SK-N-SH (cell line): ENCODE results near the gene MARCHF3. TPM values are rescaled to one million over a fixed set of nuclear protein-coding genes. Genes with fewer than 3 reads are reported as not detected.

Experiments used
- CTCF ChIA-PET: fragments of 300-600, 350-600 bp; formaldehyde crosslinking; extraction: SDS; loops from one replicate; lab custom pipeline; 2021; lab: Yijun Ruan, JAX
- POLR2A ChIA-PET: fragments of 350-600 bp; sonication (Branson Sonifier 250); formaldehyde crosslinking; extraction: SDS; loops from one replicate; lab custom pipeline; 2020; ENCODE audit warnings: antibody characterized with exemption, inconsistent platforms; lab: Yijun Ruan, JAX
- DNase-seq: peaks from one replicate; pipeline ENCODE4 v3.0.0; 2012
- H2AFZ ChIP-seq: fragments of 200-600 bp; sonication (generic); 2 replicates; pipeline ENCODE4 v1.8.1; 2016; ENCODE audit warnings: antibody characterized with exemption, mild to moderate bottlenecking, low read depth
- H3F3A ChIP-seq: fragments of 200-600 bp; sonication (generic); replicated peaks from 2 replicates; pipeline ENCODE3; 2016; ENCODE audit warnings: antibody characterized with exemption, mild to moderate bottlenecking; ENCODE audit not compliant: insufficient read depth
- H3K27ac ChIP-seq, 2 experiments: fragments of 200-500 bp in 1 of 2; fragments of 200-600 bp in 1 of 2; sonication (Bioruptor generic) in 1 of 2; sonication (generic), shearing (Covaris generic) in 1 of 2; 2 replicates each; pipeline versions ENCODE4 v1.5.1 to v1.6.1; 2014 to 2016; ENCODE audit warnings: low read depth in 2 of 2, inconsistent platforms in 1 of 2, low read length in 1 of 2, mild to moderate bottlenecking in 1 of 2, mixed read lengths in 1 of 2
- H3K27me3 ChIP-seq: fragments of 200-600 bp; sonication (generic), shearing (Covaris generic); 2 replicates; pipeline ENCODE4 v1.6.1; 2016; ENCODE audit warnings: mixed run types; ENCODE audit not compliant: insufficient read depth
- H3K36me3 ChIP-seq, 2 experiments: fragments of 200-500 bp in 1 of 2; fragments of 200-600 bp in 1 of 2; sonication (Bioruptor generic) in 1 of 2; sonication (generic) in 1 of 2; replicated peaks in 1 of 2; 2 replicates each; pipeline versions ENCODE3 to v1.5.1; 2014 to 2016; ENCODE audit warnings: low read length in 1 of 2, mild to moderate bottlenecking in 1 of 2; ENCODE audit not compliant: insufficient read depth in 2 of 2, control insufficient read depth in 1 of 2
- H3K4me1 ChIP-seq, 2 experiments: fragments of 200-500 bp in 1 of 2; fragments of 200-600 bp in 1 of 2; sonication (Bioruptor generic) in 1 of 2; sonication (generic), shearing (Covaris generic) in 1 of 2; 2 replicates each; pipeline versions ENCODE4 v1.5.1 to v1.6.1; 2014 to 2016; ENCODE audit warnings: low read depth in 1 of 2, low read length in 1 of 2, mixed run types in 1 of 2; ENCODE audit not compliant: insufficient read depth in 2 of 2, control insufficient read depth in 1 of 2
- H3K4me2 ChIP-seq: fragments of 200-600 bp; sonication (generic), shearing (Covaris generic); 2 replicates; pipeline ENCODE4 v1.6.1; 2017; ENCODE audit warnings: mixed run types
- H3K4me3 ChIP-seq, 2 experiments: fragments of 200-500 bp in 1 of 2; fragments of 200-600 bp in 1 of 2; sonication (Bioruptor generic) in 1 of 2; sonication (generic), shearing (Covaris generic) in 1 of 2; 2 replicates each; pipeline versions ENCODE4 v1.5.1 to v1.8.1; 2014 to 2016; ENCODE audit warnings: low read depth in 2 of 2, inconsistent platforms in 1 of 2, low read length in 1 of 2, mild to moderate bottlenecking in 1 of 2, mixed read lengths in 1 of 2, moderate library complexity in 1 of 2
- H3K79me2 ChIP-seq: fragments of 200-600 bp; sonication (generic); 2 replicates; pipeline ENCODE4 v1.8.1; 2017; ENCODE audit warnings: mild to moderate bottlenecking; ENCODE audit not compliant: insufficient read depth
- H3K9ac ChIP-seq: fragments of 200-600 bp; sonication (generic); 2 replicates; pipeline ENCODE4 v1.6.1; 2017; ENCODE audit warnings: mixed run types
- H3K9me2 ChIP-seq: fragments of 200-600 bp; sonication (generic); 2 replicates; pipeline ENCODE4 v1.6.1; 2017; ENCODE audit warnings: mixed run types
- H3K9me3 ChIP-seq: fragments of 200-600 bp; sonication (generic); 2 replicates; pipeline ENCODE4 v1.6.1; 2017; ENCODE audit warnings: mixed run types, mild to moderate bottlenecking, moderate library complexity
- H4K20me1 ChIP-seq: fragments of 200-600 bp; sonication (generic); 2 replicates; pipeline ENCODE4 v1.6.1; 2017; ENCODE audit warnings: mild to moderate bottlenecking, mixed run types; ENCODE audit not compliant: insufficient read depth
- ELF1 ChIP-seq: IDR thresholded peaks from 2 replicates; pipeline ENCODE4 v1.4.0; 2012
- EP300 ChIP-seq, 2 experiments: IDR thresholded peaks; 2 replicates each; pipeline versions ENCODE4 v1.4.0 to v1.6.1; 2012; ENCODE audit warnings: borderline replicate concordance in 1 of 2, low read depth in 1 of 2, low read length in 1 of 2
- EZH2phosphoT487 ChIP-seq: fragments of 200-600 bp; sonication (generic); IDR thresholded peaks from 2 replicates; pipeline ENCODE4 v1.6.1; 2017; ENCODE audit warnings: low read depth, mixed run types, mild to moderate bottlenecking, antibody characterized with exemption, moderate library complexity, borderline replicate concordance
- FOXM1 ChIP-seq: IDR thresholded peaks from 2 replicates; pipeline ENCODE4 v1.4.0; 2012; ENCODE audit warnings: low read depth, mild to moderate bottlenecking
- JUND ChIP-seq: IDR thresholded peaks from 2 replicates; pipeline ENCODE4 v1.4.0; 2012
- NRF1 ChIP-seq: IDR thresholded peaks from 2 replicates; pipeline ENCODE4 v1.6.1; 2012; ENCODE audit warnings: low read depth, mild to moderate bottlenecking, low read length
- RAD21 ChIP-seq: IDR thresholded peaks from 2 replicates; pipeline ENCODE4 v1.6.1; 2012; ENCODE audit warnings: mild to moderate bottlenecking, low read length
- RCOR1 ChIP-seq: fragments of 150-350 bp; IDR thresholded peaks from 2 replicates; pipeline ENCODE4 v1.6.1; 2017; ENCODE audit warnings: antibody characterized with exemption, low read length
- RXRA ChIP-seq: IDR thresholded peaks from 2 replicates; pipeline ENCODE4 v1.4.0; 2012; ENCODE audit warnings: low read depth, mild to moderate bottlenecking, borderline replicate concordance
- SIN3A ChIP-seq: IDR thresholded peaks from 2 replicates; pipeline ENCODE4 v1.6.1; 2012; ENCODE audit warnings: low read depth, mild to moderate bottlenecking, low read length, moderate library complexity, borderline replicate concordance
- SMC3 ChIP-seq: IDR thresholded peaks from 2 replicates; pipeline ENCODE4 v1.6.1; 2012; ENCODE audit warnings: low read depth, low read length, improper control_type of control experiment
- TCF12 ChIP-seq: IDR thresholded peaks from 2 replicates; pipeline ENCODE4 v1.4.0; 2012
- YY1 ChIP-seq: IDR thresholded peaks from 2 replicates; pipeline ENCODE4 v1.4.0; 2012; ENCODE audit warnings: low read depth, mild to moderate bottlenecking
- WGBS: methylation state at CpG from one replicate; pipeline ENCODE4 v1.1.6; 2017; ENCODE audit warnings: low lambda C conversion rate; 5-methylcytosine and 5-hydroxymethylcytosine counted together
- polyA plus RNA-seq, 3 experiments: library from polyadenylated mRNA; depleted of rRNA; stranded (reverse); fragments of >200 nt; gene quantifications; 2 replicates each; pipeline ENCODE4 v1.2.3, GENCODE V29; 2012
- TF ChIP-seq, protein P1 (sequence below): fragments of 200-600 bp; sonication (generic); IDR thresholded peaks from 2 replicates; pipeline ENCODE4 v1.6.1; 2017; ENCODE audit warnings: antibody characterized with exemption, mild to moderate bottlenecking, moderate library complexity
- TF ChIP-seq, protein P2 (sequence below): fragments of 150-350 bp; IDR thresholded peaks from 2 replicates; pipeline ENCODE4 v1.6.1; 2016; ENCODE audit warnings: mild to moderate bottlenecking, low read depth, low read length
- TF ChIP-seq, protein P3 (sequence below): fragments of 150-350 bp; IDR thresholded peaks from 2 replicates; pipeline ENCODE4 v1.6.1; 2017; ENCODE audit warnings: antibody characterized with exemption, low read length, low read depth, borderline replicate concordance
- TF ChIP-seq, protein P4 (sequence below): IDR thresholded peaks from 2 replicates; pipeline ENCODE4 v1.4.0; 2012; ENCODE audit warnings: low read depth, borderline replicate concordance
- TF ChIP-seq, protein P5 (sequence below): IDR thresholded peaks from 2 replicates; pipeline ENCODE4; 2012
- TF ChIP-seq, protein P6 (sequence below): IDR thresholded peaks from 2 replicates; pipeline ENCODE4 v1.4.0; 2012; ENCODE audit warnings: low read depth
- TF ChIP-seq, protein P7 (sequence below): IDR thresholded peaks from 2 replicates; pipeline ENCODE4 v1.4.0; 2012; ENCODE audit warnings: low read depth, borderline replicate concordance

Gene MARCHF3
- polyA plus RNA-seq, 1 of the 3 experiments (the other 2 are of a cell fraction) = 21.5 TPM

DNA sequence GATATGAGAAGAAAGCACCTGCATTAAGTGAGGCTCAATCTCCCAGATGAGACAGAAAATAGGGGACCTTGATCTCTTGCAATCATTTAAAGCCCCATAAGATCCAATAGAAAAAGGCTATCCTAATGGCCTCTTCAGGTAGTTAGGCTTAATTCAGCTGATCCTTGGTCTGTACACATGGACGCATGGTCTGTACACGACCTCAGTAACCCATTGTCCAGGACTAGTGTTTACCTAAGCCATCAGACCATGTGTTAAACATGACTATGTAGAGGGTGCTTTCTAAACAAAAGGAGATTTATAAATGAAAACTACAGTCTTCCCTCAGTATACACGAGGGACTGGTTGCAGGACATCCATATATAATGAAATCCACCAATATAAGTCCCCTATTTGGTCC lies 7.5 kb downstream of the MARCHF3 start:
- TF ChIP-seq FOXM1 = no peak
- TF ChIP-seq RCOR1 = no peak
- no peak for TF ChIP-seq SMC3
- TF ChIP-seq, protein P1, sequence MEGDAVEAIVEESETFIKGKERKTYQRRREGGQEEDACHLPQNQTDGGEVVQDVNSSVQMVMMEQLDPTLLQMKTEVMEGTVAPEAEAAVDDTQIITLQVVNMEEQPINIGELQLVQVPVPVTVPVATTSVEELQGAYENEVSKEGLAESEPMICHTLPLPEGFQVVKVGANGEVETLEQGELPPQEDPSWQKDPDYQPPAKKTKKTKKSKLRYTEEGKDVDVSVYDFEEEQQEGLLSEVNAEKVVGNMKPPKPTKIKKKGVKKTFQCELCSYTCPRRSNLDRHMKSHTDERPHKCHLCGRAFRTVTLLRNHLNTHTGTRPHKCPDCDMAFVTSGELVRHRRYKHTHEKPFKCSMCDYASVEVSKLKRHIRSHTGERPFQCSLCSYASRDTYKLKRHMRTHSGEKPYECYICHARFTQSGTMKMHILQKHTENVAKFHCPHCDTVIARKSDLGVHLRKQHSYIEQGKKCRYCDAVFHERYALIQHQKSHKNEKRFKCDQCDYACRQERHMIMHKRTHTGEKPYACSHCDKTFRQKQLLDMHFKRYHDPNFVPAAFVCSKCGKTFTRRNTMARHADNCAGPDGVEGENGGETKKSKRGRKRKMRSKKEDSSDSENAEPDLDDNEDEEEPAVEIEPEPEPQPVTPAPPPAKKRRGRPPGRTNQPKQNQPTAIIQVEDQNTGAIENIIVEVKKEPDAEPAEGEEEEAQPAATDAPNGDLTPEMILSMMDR = no peak
- no peak for TF ChIP-seq EP300 (IDR thresholded peaks at IDR 0.05; ENCODE audit: borderline replicate concordance in 1 of 2, low read depth in 1 of 2, low read length in 1 of 2)
- no peak for TF ChIP-seq YY1
- no peak for TF ChIP-seq NRF1
- TF ChIP-seq SIN3A = no peak
- TF ChIP-seq, protein P2, sequence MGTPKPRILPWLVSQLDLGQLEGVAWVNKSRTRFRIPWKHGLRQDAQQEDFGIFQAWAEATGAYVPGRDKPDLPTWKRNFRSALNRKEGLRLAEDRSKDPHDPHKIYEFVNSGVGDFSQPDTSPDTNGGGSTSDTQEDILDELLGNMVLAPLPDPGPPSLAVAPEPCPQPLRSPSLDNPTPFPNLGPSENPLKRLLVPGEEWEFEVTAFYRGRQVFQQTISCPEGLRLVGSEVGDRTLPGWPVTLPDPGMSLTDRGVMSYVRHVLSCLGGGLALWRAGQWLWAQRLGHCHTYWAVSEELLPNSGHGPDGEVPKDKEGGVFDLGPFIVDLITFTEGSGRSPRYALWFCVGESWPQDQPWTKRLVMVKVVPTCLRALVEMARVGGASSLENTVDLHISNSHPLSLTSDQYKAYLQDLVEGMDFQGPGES = no peak
- no peak for TF ChIP-seq EZH2phosphoT487
- TF ChIP-seq ELF1 = no peak
- no peak for TF ChIP-seq JUND
- TF ChIP-seq, protein P3, sequence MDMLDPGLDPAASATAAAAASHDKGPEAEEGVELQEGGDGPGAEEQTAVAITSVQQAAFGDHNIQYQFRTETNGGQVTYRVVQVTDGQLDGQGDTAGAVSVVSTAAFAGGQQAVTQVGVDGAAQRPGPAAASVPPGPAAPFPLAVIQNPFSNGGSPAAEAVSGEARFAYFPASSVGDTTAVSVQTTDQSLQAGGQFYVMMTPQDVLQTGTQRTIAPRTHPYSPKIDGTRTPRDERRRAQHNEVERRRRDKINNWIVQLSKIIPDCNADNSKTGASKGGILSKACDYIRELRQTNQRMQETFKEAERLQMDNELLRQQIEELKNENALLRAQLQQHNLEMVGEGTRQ = no peak
- TF ChIP-seq RAD21 = no peak
- H3K36me3 ChIP-seq = no peaks in the 10 kb centered on the region
- POLR2A ChIA-PET = no interaction called here
- no peak overlapping the region for H2AFZ ChIP-seq
- no peaks in the 10 kb centered on the region for H3K9me3 ChIP-seq
- WGBS = 92% methylated on average over 3 of the region's 3 CpGs
- no peaks in the 10 kb centered on the region for H4K20me1 ChIP-seq
- DNase-seq = no peak
- no peak overlapping the region for H3K4me2 ChIP-seq
- peaks cover 64% of the 10 kb centered on the region for H3K79me2 ChIP-seq
- H3K9ac ChIP-seq = no peak overlapping the region
- no peak overlapping the region for H3K4me3 ChIP-seq
- CTCF ChIA-PET = interaction anchor here (1.6 kb wide), 1 partner anchor 8 kb away, joined by 3 read pairs; no protein-coding TSS in a partner anchor
- H3K27me3 ChIP-seq = no peaks in the 10 kb centered on the region
- no peaks in the 10 kb centered on the region for H3F3A ChIP-seq
- no peaks in the 10 kb centered on the region for H3K9me2 ChIP-seq
- peaks cover 0 to 8% of the 10 kb centered on the region in 2 experiments; a peak in 2 of 4 replicates for H3K4me1 ChIP-seq
- H3K27ac ChIP-seq = no peak overlapping the region

DNA sequence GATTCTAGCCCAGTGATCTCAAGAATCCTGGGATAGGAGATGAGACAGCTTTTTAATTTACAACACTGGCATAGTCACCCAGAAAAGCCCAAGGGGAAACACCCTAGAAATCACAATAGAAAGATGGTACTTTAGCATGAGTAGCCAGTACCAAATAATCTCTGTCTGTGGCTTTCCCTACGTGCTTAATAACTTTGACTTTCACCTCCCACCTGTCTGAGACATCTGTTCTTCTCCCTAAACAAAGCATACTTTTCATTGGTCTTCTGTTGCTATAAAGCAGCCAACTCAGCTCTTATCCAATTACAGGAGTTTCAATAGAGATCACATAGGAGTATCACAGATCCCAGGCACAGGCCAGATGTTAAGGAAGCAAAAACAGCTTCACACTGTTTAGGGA lies 10.4 kb downstream of the MARCHF3 start:
- CTCF ChIA-PET = interaction anchor here (1.0 to 1.3 kb wide), 2 partner anchors 10 to 11 kb away, joined by 3 to 5 read pairs; no protein-coding TSS in a partner anchor
- peaks cover 0 to 3% of the 10 kb centered on the region in 2 experiments; a peak in 2 of 4 replicates for H3K4me1 ChIP-seq
- H3K27ac ChIP-seq = no peak overlapping the region
- H3K36me3 ChIP-seq = no peaks in the 10 kb centered on the region
- no peaks in the 10 kb centered on the region for H3K9me2 ChIP-seq
- H3K9ac ChIP-seq = no peak overlapping the region
- no peak overlapping the region for H3K4me2 ChIP-seq
- H3K79me2 ChIP-seq = peaks cover 73% of the 10 kb centered on the region; the same call in 1 of the 2 replicates
- no peak overlapping the region for H3K4me3 ChIP-seq
- H3K9me3 ChIP-seq = no peaks in the 10 kb centered on the region
- no peaks in the 10 kb centered on the region for H3K27me3 ChIP-seq
- H4K20me1 ChIP-seq = no peaks in the 10 kb centered on the region
- H3F3A ChIP-seq = peaks cover 6% of the 10 kb centered on the region
- 63% methylated on average over 1 of the region's 1 CpG for WGBS
- POLR2A ChIA-PET = no interaction called here
- DNase-seq = no peak
- no peak overlapping the region for H2AFZ ChIP-seq
- no peak for TF ChIP-seq TCF12
- TF ChIP-seq, protein P4, sequence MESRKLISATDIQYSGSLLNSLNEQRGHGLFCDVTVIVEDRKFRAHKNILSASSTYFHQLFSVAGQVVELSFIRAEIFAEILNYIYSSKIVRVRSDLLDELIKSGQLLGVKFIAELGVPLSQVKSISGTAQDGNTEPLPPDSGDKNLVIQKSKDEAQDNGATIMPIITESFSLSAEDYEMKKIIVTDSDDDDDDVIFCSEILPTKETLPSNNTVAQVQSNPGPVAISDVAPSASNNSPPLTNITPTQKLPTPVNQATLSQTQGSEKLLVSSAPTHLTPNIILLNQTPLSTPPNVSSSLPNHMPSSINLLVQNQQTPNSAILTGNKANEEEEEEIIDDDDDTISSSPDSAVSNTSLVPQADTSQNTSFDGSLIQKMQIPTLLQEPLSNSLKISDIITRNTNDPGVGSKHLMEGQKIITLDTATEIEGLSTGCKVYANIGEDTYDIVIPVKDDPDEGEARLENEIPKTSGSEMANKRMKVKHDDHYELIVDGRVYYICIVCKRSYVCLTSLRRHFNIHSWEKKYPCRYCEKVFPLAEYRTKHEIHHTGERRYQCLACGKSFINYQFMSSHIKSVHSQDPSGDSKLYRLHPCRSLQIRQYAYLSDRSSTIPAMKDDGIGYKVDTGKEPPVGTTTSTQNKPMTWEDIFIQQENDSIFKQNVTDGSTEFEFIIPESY = no peak
- TF ChIP-seq SMC3 = no peak
- no peak for TF ChIP-seq EZH2phosphoT487
- TF ChIP-seq, protein P5, sequence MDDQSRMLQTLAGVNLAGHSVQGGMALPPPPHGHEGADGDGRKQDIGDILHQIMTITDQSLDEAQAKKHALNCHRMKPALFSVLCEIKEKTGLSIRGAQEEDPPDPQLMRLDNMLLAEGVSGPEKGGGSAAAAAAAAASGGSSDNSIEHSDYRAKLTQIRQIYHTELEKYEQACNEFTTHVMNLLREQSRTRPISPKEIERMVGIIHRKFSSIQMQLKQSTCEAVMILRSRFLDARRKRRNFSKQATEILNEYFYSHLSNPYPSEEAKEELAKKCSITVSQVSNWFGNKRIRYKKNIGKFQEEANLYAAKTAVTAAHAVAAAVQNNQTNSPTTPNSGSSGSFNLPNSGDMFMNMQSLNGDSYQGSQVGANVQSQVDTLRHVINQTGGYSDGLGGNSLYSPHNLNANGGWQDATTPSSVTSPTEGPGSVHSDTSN = no peak
- TF ChIP-seq JUND = no peak
- TF ChIP-seq EP300 (IDR thresholded peaks at IDR 0.05; ENCODE audit: borderline replicate concordance in 1 of 2, low read depth in 1 of 2, low read length in 1 of 2) = no peak
- no peak for TF ChIP-seq NRF1
- TF ChIP-seq, protein P6, sequence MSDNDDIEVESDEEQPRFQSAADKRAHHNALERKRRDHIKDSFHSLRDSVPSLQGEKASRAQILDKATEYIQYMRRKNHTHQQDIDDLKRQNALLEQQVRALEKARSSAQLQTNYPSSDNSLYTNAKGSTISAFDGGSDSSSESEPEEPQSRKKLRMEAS = no peak
- TF ChIP-seq RXRA = no peak
- TF ChIP-seq, protein P7, sequence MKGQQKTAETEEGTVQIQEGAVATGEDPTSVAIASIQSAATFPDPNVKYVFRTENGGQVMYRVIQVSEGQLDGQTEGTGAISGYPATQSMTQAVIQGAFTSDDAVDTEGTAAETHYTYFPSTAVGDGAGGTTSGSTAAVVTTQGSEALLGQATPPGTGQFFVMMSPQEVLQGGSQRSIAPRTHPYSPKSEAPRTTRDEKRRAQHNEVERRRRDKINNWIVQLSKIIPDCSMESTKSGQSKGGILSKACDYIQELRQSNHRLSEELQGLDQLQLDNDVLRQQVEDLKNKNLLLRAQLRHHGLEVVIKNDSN = no peak
